ENCODE results near the gene COX7A2.

COX7A2 gene

DNA sequence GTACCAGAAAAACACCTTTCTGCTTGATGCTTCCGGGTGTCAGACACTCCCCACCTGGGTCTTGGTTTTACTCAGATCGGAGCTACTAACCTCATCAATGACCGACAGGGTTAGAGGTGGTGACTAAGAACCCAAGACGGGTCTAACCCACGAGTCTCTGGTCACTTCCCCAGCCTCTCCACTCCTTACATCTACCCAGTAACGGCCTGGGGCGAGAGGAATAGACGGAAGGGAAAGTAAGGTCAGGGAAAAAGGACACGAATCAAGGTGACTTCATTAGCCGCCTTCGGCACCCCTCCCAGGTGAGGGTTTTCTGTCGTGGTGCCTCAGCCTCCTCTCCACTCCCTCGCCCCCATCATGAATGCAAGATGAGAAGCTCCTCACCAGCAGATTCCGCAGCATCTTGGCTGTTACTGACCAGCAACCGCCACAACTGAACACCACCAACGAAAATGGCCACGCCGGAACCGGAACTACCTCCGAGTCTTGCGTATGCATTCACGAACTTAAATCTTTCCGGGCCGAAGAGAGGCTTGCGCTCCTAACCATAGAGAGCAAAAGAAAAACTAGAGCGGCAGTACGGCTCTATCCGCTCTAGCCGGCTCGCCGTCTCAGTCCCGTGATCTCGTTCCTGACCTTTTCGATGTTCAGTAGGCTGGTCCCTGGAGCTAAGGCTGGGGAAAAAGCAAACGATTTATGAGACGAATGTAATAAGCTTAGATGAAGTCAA lies at the start of gene COX7A2:
COX7A2 (minus strand) TSS at position 469 of the 730 bp plus-strand sequence; CDS start at position 402, 67 bp downstream.
- DNase-seq (ENCODE audit: low read depth in 3 of 3): peak; percentile 57 to 71 (median 71)

- no peak for DNase-seq (ENCODE audit: low read depth in 3 of 3)
Observed at GRCh38 chr6:75292555-75292954, 49.0 kb upstream of the COX7A2 start.

GRCh38 chr6:75291744-75292143 lies 48.1 kb upstream of the COX7A2 start:
- DNase-seq (ENCODE audit: low read depth in 3 of 3): no peak

GRCh38 chr6:75291331-75291730 lies 47.7 kb upstream of the COX7A2 start:
- DNase-seq (ENCODE audit: low read depth in 3 of 3): no peak

- DNase-seq (ENCODE audit: low read depth in 3 of 3): no peak
Observed at GRCh38 chr6:75290136-75290945, 46.7 kb upstream of the COX7A2 start.

DNA sequence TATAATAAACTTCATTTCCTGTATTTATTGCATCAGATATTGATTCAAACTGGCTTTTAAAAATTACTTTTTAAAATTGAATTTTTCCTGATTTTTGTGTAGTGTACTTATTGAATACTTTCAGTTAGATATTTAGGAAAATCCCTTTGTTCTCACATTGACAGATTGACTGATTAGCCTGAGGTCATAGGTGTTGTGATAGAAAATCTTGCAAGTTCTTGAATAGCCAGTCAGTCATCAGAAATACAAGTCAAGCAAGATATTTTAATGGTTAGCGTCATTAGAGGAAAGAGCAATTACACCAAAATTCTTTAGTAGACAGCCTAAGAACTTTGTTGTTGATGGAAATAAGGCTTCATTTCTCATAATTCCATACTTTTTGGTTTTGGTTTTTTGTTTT lies 44.4 kb upstream of the COX7A2 start:
- DNase-seq (ENCODE audit: low read depth in 3 of 3): no peak

DNA sequence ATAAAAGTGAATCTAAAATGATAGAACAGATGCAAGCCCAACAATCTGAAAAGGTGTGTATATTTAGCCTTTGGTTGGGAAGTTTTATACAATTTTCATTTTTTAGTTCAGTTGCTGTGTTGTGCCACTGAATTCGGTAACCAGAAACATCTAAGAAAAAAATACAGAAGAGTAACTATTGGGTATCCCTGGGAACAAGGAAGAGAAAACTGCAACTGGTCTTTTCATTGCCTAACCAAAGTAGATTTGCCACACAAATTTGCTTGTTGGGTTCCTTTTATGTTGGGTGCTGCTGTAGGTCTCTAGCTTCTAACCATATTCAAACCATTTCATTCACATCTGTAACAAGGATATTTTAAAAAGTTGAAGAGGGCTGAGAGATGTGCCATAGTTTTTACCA lies 43.8 kb upstream of the COX7A2 start:
- DNase-seq (ENCODE audit: low read depth in 3 of 3): no peak

DNA sequence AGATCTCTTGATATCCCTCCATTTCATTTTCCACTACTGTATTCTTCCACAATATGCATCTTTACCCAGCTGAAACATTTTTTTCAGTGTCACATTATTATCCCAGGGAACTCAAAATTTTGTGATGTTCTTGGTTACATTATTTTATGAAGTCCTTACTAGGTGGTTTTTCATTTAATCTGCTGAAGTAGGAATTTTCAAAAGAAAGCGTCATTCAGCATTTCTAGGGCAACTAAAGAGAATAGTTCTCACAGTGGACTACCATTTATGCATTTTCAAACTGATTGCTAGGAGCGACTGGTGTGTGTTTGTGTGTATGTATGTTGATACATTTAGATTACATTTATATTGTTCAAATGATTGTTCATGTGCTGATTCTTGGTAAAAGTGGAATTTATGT lies 43.4 kb upstream of the COX7A2 start:
- DNase-seq (ENCODE audit: low read depth in 3 of 3): no peak

DNA sequence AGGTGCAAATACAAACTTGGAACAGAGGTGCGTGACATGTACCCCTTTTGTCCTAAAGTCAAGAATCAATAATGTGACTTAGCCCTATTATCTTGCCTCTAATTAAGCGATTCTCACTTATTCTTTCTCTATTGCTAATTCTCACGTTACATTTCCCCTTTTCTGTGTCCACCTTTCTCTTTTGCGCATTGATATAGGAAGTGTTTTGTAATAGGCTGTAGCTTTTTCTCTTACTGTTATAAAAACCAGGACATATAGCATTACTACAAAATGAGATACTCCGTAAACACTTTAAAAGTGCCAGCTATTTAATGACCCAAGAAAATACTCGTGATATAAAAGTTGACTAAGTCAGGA lies 41.7 kb upstream of the COX7A2 start:
- DNase-seq (ENCODE audit: low read depth in 3 of 3): no peak

GRCh38 chr6:75284632-75285282 lies 41.2 kb upstream of the COX7A2 start, which contains the start of gene TMEM30A:
Gene TMEM30A, minus strand, starts transcription at chr6:75284792. Its CDS starts 154 bp downstream, at chr6:75284638.
- DNase-seq (ENCODE audit: low read depth in 3 of 3): peak; percentile 87 to 96 (median 90)

- no peak for DNase-seq (ENCODE audit: low read depth in 3 of 3)
Observed at GRCh38 chr6:75283907-75284631, 40.5 kb upstream of the COX7A2 start.

GRCh38 chr6:75282706-75283105 lies 39.1 kb upstream of the COX7A2 start:
- DNase-seq (ENCODE audit: low read depth in 3 of 3): no peak

GRCh38 chr6:75281653-75282052 lies 38.1 kb upstream of the COX7A2 start:
- no peak for DNase-seq (ENCODE audit: low read depth in 3 of 3)

- DNase-seq (ENCODE audit: low read depth in 3 of 3): no peak
Observed at GRCh38 chr6:75280131-75280855, 36.7 kb upstream of the COX7A2 start.

GRCh38 chr6:75279418-75279817 lies 35.8 kb upstream of the COX7A2 start:
- DNase-seq (ENCODE audit: low read depth in 3 of 3): no peak

GRCh38 chr6:75278474-75279077 lies 35.0 kb upstream of the COX7A2 start:
- no peak for DNase-seq (ENCODE audit: low read depth in 3 of 3)

GRCh38 chr6:75275067-75275466 lies 31.5 kb upstream of the COX7A2 start:
- DNase-seq (ENCODE audit: low read depth in 3 of 3): no peak

DNA sequence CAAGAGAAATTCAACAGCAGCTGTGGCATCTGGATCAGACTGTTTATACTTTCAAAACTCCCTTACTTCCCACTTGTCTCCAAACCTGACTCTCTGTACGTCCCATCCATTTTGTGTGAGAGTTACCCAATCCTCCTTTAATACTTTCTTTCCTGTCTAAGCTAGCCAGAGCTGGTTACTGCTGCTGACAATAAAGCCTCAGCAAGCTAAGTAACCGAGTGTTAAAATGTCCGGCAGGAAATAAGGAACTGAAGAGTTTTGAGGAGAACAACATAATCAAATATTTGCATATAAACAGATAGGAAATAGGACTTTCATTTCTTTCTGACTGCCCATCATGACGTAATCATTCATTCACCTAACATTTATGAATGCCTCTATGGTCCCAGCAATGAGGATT lies 29.4 kb upstream of the COX7A2 start:
- no peak for DNase-seq (ENCODE audit: low read depth in 3 of 3)

GRCh38 chr6:75272145-75272840 lies 28.7 kb upstream of the COX7A2 start:
- DNase-seq (ENCODE audit: low read depth in 3 of 3): no peak

DNA sequence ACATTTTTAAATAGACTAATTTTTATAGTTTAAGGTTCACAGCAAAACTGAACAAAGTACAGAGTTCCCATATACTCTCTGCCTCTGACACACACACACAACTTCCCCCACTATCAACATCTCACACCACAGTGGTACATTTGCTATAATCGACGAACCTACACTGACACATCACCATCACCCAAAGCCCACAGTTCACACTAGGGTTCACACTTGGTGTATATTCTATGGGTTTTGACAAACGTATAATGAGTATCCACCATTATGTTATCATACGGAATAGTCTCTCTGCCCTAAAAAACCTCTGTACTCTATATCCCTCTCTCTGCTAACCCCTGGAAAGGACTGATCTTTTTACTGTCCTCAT lies 25.4 kb upstream of the COX7A2 start:
- DNase-seq (ENCODE audit: low read depth in 3 of 3): no peak

All from stimulated activated CD4-positive, alpha-beta T cell treated with anti-CD3 and anti-CD28 coated beads, TNF-alpha, amount 100 ng/mL, for 4 hours (primary cell).